Activated naive CD4-positive, alpha-beta T cell (primary cell): Measurements from ENCODE around the gene FSTL4.

Source experiments
- DNase-seq, 4 experiments: peaks; one replicate each; lab custom pipeline; 2025; lab: John Stamatoyannopoulos, UW

The FSTL4 gene

DNA sequence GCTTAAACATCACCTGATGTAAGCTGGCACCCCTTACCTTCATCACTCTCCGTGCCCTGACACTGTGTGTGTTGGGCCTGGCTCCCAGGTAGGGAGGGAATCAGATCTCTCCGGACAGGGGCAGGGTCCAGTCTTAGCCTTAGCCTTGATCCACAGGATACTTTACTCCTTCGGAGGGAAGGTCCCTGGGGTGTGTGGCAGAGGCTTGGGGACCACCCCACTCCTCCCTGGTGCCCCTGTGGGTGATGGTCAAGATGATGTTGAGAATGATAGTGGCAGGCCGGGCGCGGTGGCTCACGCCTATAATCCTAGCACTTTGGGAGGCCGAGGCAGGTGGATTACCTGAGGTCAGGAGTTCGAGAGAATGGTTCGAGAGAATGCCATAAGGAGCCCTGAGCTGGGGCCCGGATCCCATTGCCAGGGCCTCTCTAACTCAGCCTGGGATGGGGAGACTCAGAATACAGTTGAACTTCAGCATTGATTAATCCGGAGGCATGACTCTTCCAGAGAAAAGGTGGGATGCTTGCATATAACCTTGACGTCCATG lies 291.0 kb downstream of the FSTL4 start:
- no peak for DNase-seq

- no peak for DNase-seq
These were observed 292.3 kb downstream of the FSTL4 start for GRCh38 chr5:133319905-133320520.

GRCh38 chr5:133319244-133319643 lies 293.1 kb downstream of the FSTL4 start:
- no peak for DNase-seq

DNA sequence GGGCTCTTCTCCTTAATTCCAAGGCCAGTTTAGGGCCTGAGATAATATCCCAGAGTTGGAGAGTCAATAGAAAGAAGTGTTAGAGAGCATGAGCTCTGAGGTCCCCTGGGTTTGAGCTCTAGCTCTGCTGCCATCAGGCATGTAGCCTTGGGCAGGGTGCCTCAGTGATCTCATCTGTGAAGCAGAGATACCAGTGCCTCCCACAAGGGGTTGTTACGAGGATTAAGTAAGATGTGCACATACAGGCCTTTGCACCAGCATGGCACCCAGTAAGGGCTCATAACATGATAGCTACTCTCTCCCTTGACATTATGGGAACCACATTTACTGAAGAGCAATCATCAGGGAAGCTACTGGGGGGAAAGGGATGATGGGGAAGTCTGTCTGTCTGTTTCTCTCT lies 294.8 kb downstream of the FSTL4 start:
- no peak for DNase-seq

GRCh38 chr5:133316346-133317343 lies 295.7 kb downstream of the FSTL4 start:
- DNase-seq, result no peak

- DNase-seq, result no peak
These were observed 298.3 kb downstream of the FSTL4 start for GRCh38 chr5:133314086-133314485.

DNA sequence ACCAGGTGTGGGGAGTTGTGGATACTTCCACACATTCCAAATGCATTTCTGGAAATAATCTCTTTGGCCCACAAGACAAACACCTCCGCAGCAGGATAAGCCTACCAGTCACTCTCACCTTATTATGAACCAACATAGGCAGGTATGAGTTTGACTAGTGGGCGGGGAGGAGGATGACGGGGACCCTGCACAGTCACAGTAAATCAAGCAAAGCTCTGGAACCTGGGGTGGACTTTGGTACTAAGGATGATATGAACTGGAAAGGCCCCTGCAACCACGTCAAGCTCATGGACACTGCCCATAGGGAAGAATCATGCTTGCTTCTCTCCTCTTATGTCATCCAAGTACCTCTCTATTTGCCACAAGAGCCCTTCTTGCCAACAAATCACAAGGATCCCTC lies 301.2 kb downstream of the FSTL4 start:
- no peak for DNase-seq

GRCh38 chr5:133309984-133310621 lies 302.2 kb downstream of the FSTL4 start:
- no peak for DNase-seq

- no peak for DNase-seq
These were observed 303.1 kb downstream of the FSTL4 start for GRCh38 chr5:133309166-133309795.

DNA sequence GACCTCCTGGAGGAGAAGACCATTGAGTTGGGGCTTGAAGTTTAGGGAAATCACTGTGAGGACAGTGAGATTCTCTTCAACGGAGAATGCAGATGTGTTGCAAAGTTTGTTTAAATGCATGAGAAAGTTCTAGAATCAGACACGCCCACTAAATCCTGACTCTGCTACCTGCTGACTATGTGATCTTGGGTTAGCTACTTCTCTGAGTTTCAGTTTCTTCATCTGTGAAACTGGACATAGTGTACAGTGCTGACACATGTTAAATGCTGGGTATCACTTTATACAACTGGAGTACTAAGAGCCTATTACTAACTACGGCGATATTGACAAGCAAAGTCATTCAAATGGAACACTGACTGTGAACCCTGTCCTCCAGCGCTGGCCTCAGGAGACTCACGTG lies 305.1 kb downstream of the FSTL4 start:
- DNase-seq, result no peak

GRCh38 chr5:133304707-133305216 lies 307.6 kb downstream of the FSTL4 start:
- DNase-seq, result no peak

- DNase-seq, result no peak
These were observed 308.2 kb downstream of the FSTL4 start for GRCh38 chr5:133304178-133304577.

GRCh38 chr5:133303298-133303697 lies 309.0 kb downstream of the FSTL4 start:
- DNase-seq, result no peak

DNA sequence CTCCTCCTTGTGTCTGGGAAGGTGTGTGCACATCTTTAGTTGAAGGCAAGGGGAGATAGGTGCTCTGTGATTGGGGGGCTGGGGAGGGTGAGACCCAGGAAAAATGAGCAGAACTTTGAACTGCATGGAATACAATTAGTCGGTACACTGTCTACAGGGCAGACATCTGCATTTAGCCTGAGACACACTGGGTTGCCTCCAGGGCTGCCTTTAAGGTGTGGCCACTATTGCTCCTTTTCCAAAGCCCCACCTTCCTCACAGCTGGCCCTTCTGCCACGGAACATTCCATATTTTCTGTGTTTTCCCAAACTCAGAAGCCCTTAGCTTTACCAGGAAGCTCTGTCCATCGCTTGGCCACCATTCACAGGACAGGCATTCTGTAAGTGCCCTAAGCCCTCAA lies 312.6 kb downstream of the FSTL4 start:
- DNase-seq, result no peak

GRCh38 chr5:133299021-133299420 lies 313.3 kb downstream of the FSTL4 start:
- DNase-seq, result no peak

- no peak for DNase-seq
These were observed 313.9 kb downstream of the FSTL4 start for GRCh38 chr5:133298447-133298846.

DNA sequence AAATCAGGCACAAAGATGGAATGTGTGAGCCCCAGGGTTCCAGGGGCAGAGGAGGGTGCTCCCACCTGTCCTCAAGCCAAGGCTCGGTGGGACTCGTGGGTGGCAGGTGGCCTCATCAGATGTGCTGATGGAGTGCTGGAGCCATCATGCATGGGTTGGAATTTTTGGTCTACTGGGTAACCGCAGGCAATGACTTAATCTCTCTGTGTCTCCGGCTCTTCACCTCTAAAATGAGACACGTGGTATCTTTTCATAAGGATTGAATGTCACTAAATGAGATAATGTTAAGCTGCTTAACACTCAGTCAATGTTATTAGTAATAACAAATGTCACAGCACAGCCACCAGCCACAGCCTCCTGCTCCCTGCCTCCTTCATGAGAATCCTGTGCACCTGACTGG lies 315.0 kb downstream of the FSTL4 start:
- no peak for DNase-seq

DNA sequence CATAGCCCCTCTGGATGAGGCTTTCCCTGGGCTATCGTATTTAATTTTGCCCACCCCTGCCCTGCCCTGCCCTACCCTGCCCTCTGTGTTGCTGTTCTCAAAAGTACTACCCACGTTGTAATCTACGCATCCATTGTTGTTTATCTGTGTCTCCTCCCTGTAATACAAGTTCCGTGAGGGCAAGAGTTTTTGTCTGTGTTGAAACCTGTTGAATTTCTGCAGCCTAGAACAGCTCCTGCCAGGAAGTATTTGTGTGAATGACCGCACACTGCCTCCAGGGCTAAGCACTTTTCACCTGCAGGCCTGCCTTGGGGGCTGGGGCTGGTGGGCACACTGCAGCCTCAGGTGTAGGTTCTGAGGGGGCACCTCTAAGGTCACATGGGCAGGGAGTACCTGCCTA lies 315.7 kb downstream of the FSTL4 start:
- no peak for DNase-seq

DNA sequence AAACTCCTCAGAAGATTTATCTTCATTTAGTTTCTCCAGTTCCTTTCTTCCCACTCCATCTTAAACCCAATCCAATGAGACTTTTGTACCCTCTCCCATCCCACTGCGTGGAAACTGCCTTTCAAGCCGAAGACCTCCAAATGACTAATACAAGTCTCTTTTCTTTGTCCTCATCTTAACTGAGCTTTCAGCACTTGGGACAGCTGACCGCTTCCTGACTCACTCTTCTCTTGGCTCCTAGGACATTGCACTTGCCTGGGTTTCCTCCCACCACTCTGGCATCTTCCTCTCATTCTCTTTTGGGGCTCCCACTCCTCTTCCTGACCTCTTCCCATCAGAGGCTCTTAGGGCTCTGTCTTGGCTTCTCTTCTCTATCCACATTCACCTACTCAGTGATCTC lies 316.8 kb downstream of the FSTL4 start:
- DNase-seq, result no peak

DNA sequence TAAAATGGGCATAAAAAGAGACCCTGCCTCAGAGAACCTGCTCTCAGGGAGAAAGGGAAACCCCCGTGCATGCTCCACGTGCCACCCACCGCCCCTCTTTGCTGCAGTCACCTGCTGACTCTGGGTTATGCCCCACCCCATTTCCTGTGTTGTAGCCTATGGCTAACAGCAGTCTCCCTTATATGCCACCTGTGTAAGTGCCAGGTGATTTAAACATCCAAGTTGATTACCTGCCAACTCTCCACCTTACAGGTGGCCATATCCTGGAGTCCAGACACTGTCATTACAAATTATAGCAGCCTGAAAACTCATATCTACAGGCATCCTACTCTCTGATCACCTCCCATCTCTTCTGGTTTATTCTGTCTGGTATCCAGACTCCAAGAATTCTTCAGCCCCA lies 318.0 kb downstream of the FSTL4 start:
- no peak for DNase-seq

DNA sequence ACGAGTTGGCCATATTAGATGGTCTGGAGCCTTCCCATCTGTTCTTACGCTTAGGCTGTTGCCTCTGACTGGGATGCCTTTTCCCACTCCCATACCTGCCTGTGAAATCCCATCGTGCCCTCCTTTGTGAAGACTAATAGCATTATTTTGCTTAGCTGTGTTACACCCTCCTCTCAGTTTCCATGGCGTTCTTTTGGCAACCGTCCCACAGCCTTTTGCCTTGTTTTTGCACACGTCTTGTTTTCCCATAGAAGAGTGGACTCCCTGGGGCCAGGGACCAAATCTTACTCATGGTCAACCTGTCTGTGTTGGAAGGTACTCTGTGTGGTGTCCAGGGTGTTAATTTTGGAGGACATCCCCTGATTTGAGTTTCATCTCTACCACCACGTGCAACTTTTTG lies 318.4 kb downstream of the FSTL4 start:
- DNase-seq, result no peak

DNA sequence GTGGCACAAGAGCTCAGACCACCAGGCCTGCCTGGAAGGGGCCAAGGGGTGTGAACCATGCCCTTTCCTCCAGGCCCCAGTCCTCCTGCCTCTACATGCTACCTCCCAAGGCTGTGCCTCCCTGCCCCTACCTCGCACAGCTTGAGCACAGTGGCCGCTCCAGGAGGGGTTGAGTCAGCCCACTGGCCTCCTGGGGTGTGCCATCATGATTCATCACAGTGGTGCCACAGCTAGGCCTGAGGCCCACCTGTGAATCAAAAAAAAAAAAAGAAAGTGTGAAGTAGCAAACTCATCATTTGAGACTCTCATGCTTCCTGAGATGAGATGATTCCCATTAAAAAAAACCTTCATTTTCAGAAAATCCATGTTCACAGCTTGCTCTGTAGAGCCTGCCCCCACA lies 320.0 kb downstream of the FSTL4 start:
- no peak for DNase-seq
